ENCODE measurements around the gene LRRC3.

GRCh38 chr21:44423312-44423821, 31.9 kb upstream of the LRRC3 start:
- TF ChIP-seq, protein P1, sequence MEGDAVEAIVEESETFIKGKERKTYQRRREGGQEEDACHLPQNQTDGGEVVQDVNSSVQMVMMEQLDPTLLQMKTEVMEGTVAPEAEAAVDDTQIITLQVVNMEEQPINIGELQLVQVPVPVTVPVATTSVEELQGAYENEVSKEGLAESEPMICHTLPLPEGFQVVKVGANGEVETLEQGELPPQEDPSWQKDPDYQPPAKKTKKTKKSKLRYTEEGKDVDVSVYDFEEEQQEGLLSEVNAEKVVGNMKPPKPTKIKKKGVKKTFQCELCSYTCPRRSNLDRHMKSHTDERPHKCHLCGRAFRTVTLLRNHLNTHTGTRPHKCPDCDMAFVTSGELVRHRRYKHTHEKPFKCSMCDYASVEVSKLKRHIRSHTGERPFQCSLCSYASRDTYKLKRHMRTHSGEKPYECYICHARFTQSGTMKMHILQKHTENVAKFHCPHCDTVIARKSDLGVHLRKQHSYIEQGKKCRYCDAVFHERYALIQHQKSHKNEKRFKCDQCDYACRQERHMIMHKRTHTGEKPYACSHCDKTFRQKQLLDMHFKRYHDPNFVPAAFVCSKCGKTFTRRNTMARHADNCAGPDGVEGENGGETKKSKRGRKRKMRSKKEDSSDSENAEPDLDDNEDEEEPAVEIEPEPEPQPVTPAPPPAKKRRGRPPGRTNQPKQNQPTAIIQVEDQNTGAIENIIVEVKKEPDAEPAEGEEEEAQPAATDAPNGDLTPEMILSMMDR (IDR thresholded peaks at IDR 0.05) = no peak
- no peak for TF ChIP-seq POLR2A (IDR thresholded peaks at IDR 0.05)

Data from adrenal gland (tissue), 5 donors.